SH-SY5Y (cell line): ENCODE results near the gene MTUS2.

Experiments
- GATA2 ChIP-seq: IDR thresholded peaks from 2 replicates; pipeline ENCODE4 v1.6.1; 2011; ENCODE audit warnings: mild to moderate bottlenecking, low read depth, low read length
- GATA3 ChIP-seq: IDR thresholded peaks from 2 replicates; pipeline ENCODE4 v1.6.1; 2011; ENCODE audit warnings: low read depth, mild to moderate bottlenecking, low read length, moderate library complexity

GRCh38 chr13:29165216-29165615, 345.1 kb downstream of the MTUS2 start:
- TF ChIP-seq GATA3 (no peak), GATA2 (no peak)
